ENCODE data around the gene ZNF451.

Gene ZNF451

DNA sequence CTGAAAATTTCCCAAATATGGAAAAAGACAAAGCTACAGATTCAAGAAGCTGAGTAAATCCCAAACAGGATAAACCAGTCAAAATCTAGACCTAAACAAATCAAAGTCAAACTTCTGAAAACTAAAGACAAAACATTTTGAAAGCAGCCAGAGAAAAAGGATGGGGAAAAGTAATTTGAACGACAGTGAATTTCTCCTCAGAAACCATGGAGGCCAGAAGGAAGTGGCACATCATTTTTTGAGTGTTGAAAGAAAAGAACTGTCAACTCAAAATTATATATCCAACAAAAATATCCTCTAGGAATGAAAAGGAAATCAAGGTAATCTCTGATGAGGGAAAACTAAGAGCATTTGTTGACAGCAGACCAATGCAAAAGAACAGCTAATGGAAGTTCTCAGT, 125.3 kb downstream of the ZNF451 start:
- no peak for DNase-seq

GRCh38 chr6:57216235-57217101, 126.5 kb downstream of the ZNF451 start:
- no peak for DNase-seq

- no peak for DNase-seq
Observed at GRCh38 chr6:57217270-57217669, 127.3 kb downstream of the ZNF451 start.
